GM21529 (cell line): ENCODE results near the gene EPS8L1.
"Not testable (repeated sequence)": the region's sequence is repeated elsewhere in the genome, so short reads cannot be mapped to it uniquely, and the experiment has no call there.

Experiments
- ATAC-seq: cut with Tn5 transposase; IDR thresholded peaks from one replicate; pipeline ENCODE4 v1.9.1; 2021; ENCODE audit not compliant: unreplicated experiment

EPS8L1 gene

GRCh38 chr19:55092423-55093318 is 17.0 kb downstream of the EPS8L1 start:
- no peak for ATAC-seq

GRCh38 chr19:55094456-55095259 is 19.0 kb downstream of the EPS8L1 start:
- ATAC-seq, result no peak

- no peak for ATAC-seq
These were observed 19.8 kb downstream of the EPS8L1 start for GRCh38 chr19:55095260-55096060.

GRCh38 chr19:55096061-55096701 is 20.5 kb downstream of the EPS8L1 start:
- no peak for ATAC-seq

GRCh38 chr19:55097864-55098715 is 22.4 kb downstream of the EPS8L1 start:
- no peak for ATAC-seq

- no peak for ATAC-seq
These were observed 23.3 kb downstream of the EPS8L1 start for GRCh38 chr19:55098716-55099556.

GRCh38 chr19:55099557-55100506 is 24.2 kb downstream of the EPS8L1 start:
- ATAC-seq, result no peak

- ATAC-seq, result no peak
These were observed 25.6 kb downstream of the EPS8L1 start for GRCh38 chr19:55101261-55101660.

- no peak for ATAC-seq
These were observed 27.5 kb downstream of the EPS8L1 start for GRCh38 chr19:55103190-55103589.

GRCh38 chr19:55105237-55105636 is 29.6 kb downstream of the EPS8L1 start:
- no peak for ATAC-seq

- no peak for ATAC-seq
These were observed 30.9 kb downstream of the EPS8L1 start for GRCh38 chr19:55106591-55106990.

GRCh38 chr19:55107252-55107651 is 31.6 kb downstream of the EPS8L1 start:
- not testable (repeated sequence) for ATAC-seq

- no peak for ATAC-seq
These were observed 34.0 kb downstream of the EPS8L1 start for GRCh38 chr19:55109527-55110291.

- no peak for ATAC-seq
These were observed 35.7 kb downstream of the EPS8L1 start for GRCh38 chr19:55111238-55111831.

GRCh38 chr19:55112246-55112776 is 36.6 kb downstream of the EPS8L1 start:
- ATAC-seq, result no peak
